ENCODE measurements around the gene HAUS2. TPM values are rescaled to one million over a fixed set of nuclear protein-coding genes. Genes with fewer than 3 reads are reported as not detected.
"Not testable (repeated sequence)": the region's sequence is repeated elsewhere in the genome, so short reads cannot be mapped to it uniquely, and the experiment has no call there.

Gene HAUS2
- total RNA-seq, 1 donor from 2014 or later: 24.4 TPM

DNA sequence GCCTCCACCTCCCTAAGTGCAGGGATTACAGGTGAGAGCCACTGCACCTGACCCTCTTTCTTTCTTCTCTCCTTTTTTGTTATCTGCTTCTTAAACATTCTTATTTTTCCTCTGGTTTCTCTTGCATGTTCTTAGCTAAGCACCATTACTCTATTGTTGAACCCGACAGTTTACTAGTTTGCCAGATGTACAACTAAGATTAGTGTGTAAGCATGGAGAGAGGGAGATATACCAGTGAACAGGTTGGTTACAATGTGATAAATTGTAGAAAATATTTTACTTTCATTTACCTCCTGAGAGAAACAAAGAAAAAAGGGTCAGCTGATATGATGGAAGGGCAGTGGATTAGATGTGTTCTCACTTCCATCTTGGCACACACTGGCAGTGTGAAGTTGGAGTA lies 4.9 kb downstream of the HAUS2 start:
- Mint-ChIP-seq H3K36me3 (ENCODE audit: low read depth, unreplicated experiment) (no peaks in the 10 kb centered on the region), H3K27me3 (ENCODE audit: low read depth, unreplicated experiment) (no peaks in the 10 kb centered on the region), H3K9me3 (ENCODE audit: unreplicated experiment) (no peaks in the 10 kb centered on the region), H3K4me3 (ENCODE audit: unreplicated experiment) (no peak overlapping the region), H3K27ac (ENCODE audit: unreplicated experiment) (no peak overlapping the region), H3K4me1 (ENCODE audit: low read depth, unreplicated experiment) (no peaks in the 10 kb centered on the region)
- Histone ChIP-seq H3K79me2 (ENCODE audit: insufficient read depth, low read length) (peaks cover 63% of the 10 kb centered on the region), H3K9me3 (ENCODE audit: insufficient read depth, low read depth, low read length) (no peaks in the 10 kb centered on the region), H3K4me2 (ENCODE audit: low read length) (no peak overlapping the region), H3K9ac (ENCODE audit: low read length) (no peak overlapping the region), H3K27me3 (ENCODE audit: insufficient read depth, low read length) (no peaks in the 10 kb centered on the region), H3K27ac (ENCODE audit: low read depth, low read length) (no peak overlapping the region), H3K36me3 (ENCODE audit: insufficient read depth, low read length) (no peaks in the 10 kb centered on the region), H2AFZ (ENCODE audit: low read depth, low read length) (no peak overlapping the region), H3K4me3 (ENCODE audit: insufficient read depth, low read depth, low read length) (no peak overlapping the region), H3K4me1 (ENCODE audit: insufficient read depth, low read length) (no peaks in the 10 kb centered on the region), H4K20me1 (ENCODE audit: insufficient read depth, low read length) (peaks cover 12% of the 10 kb centered on the region)
- TF ChIP-seq CTCF (IDR thresholded peaks at IDR 0.05; ENCODE audit: insufficient read depth, low read depth, low read length) (no peak), EZH2 (IDR thresholded peaks at IDR 0.05; ENCODE audit: insufficient read depth, low read length) (no peak)
- DNase-seq (ENCODE audit: low read depth) (no peak), FAIRE-seq (no peak)

DNA sequence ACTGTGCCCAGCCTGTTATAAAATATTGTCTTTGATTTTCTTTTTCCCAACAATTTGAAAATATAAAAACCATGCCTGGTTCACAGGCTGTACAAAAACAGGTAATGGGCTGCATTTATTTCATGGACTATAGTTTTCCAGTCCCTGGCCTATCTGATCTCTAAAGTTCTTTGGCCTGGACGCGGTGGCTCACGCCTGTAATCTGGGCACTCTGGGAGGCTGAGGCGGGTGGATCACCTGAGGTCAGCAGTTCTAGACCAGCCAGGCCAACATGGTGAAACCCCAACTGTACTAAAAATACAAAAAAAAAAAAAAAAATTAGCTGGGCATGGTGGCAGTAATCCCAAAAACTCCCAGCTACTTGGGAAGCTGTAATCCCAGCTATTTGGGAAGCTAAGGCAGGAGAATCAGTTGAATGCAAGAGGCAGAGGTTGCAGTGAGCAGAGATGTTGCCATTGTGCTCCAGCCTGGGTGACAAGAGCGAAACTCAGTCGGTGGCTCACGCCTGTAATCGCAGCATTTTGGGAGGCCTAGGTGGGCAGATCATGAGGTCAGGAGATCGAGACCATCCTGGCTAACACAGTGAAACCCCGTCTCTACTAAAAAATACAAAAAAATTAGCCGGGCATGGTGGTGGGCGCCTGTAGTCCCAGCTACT lies 8.0 kb downstream of the HAUS2 start:
- H4K20me1 ChIP-seq (ENCODE audit: insufficient read depth, low read length); H3K4me1 Mint-ChIP-seq (ENCODE audit: low read depth, unreplicated experiment); H3K27ac ChIP-seq (ENCODE audit: low read depth, low read length); DNase-seq (ENCODE audit: low read depth); FAIRE-seq; H3K27me3 Mint-ChIP-seq (ENCODE audit: low read depth, unreplicated experiment); H3K27ac Mint-ChIP-seq (ENCODE audit: unreplicated experiment); H3K27me3 ChIP-seq (ENCODE audit: insufficient read depth, low read length); H3K9me3 ChIP-seq (ENCODE audit: insufficient read depth, low read depth, low read length); H3K9ac ChIP-seq (ENCODE audit: low read length); H3K4me2 ChIP-seq (ENCODE audit: low read length); H3K36me3 Mint-ChIP-seq (ENCODE audit: low read depth, unreplicated experiment); H3K4me3 Mint-ChIP-seq (ENCODE audit: unreplicated experiment); H3K4me3 ChIP-seq (ENCODE audit: insufficient read depth, low read depth, low read length); H3K4me1 ChIP-seq (ENCODE audit: insufficient read depth, low read length); H3K36me3 ChIP-seq (ENCODE audit: insufficient read depth, low read length); H2AFZ ChIP-seq (ENCODE audit: low read depth, low read length); H3K9me3 Mint-ChIP-seq (ENCODE audit: unreplicated experiment): not testable (repeated sequence)
- H3K79me2 ChIP-seq (ENCODE audit: insufficient read depth, low read length): peaks cover 36% of the 10 kb centered on the region

DNA sequence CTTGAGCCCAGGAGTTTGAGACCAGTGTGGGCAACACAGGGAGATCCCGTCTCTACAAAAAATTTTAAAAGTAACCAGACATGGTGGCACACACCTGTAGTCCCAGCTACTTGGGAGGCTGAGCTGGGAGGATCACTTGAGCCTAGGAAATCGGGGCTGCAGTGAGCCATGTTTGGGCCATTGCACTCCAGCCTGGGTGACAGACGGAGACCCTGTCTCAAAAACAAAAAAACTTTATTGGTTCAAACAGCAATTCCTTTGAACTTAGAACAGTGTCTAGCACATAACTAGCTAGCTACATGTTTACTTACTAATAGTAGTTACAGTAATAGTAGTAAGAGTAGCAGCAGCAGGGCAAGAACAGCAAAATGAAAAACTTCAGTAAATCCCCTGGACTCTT lies 10.1 kb downstream of the HAUS2 start:
- no peaks in the 10 kb centered on the region for H3K4me1 Mint-ChIP-seq (ENCODE audit: low read depth, unreplicated experiment)
- Histone ChIP-seq H3K9ac (ENCODE audit: low read length) (no peak overlapping the region), H3K4me1 (ENCODE audit: insufficient read depth, low read length) (no peaks in the 10 kb centered on the region), H3K79me2 (ENCODE audit: insufficient read depth, low read length) (peaks cover 19% of the 10 kb centered on the region), H3K4me3 (ENCODE audit: insufficient read depth, low read depth, low read length) (no peak overlapping the region), H3K4me2 (ENCODE audit: low read length) (no peak overlapping the region), H3K27ac (ENCODE audit: low read depth, low read length) (no peak overlapping the region), H4K20me1 (ENCODE audit: insufficient read depth, low read length) (peaks cover 4% of the 10 kb centered on the region), H2AFZ (ENCODE audit: low read depth, low read length) (no peak overlapping the region), H3K9me3 (ENCODE audit: insufficient read depth, low read depth, low read length) (no peaks in the 10 kb centered on the region), H3K36me3 (ENCODE audit: insufficient read depth, low read length) (peaks cover 7% of the 10 kb centered on the region), H3K27me3 (ENCODE audit: insufficient read depth, low read length) (no peaks in the 10 kb centered on the region)
- H3K4me3 Mint-ChIP-seq (ENCODE audit: unreplicated experiment): no peak overlapping the region
- H3K36me3 Mint-ChIP-seq (ENCODE audit: low read depth, unreplicated experiment): peaks cover 2% of the 10 kb centered on the region
- DNase-seq (ENCODE audit: low read depth) (no peak), FAIRE-seq (no peak)
- TF ChIP-seq CTCF (IDR thresholded peaks at IDR 0.05; ENCODE audit: insufficient read depth, low read depth, low read length) (no peak), EZH2 (IDR thresholded peaks at IDR 0.05; ENCODE audit: insufficient read depth, low read length) (no peak)
- no peaks in the 10 kb centered on the region for H3K9me3 Mint-ChIP-seq (ENCODE audit: unreplicated experiment)
- no peak overlapping the region for H3K27ac Mint-ChIP-seq (ENCODE audit: unreplicated experiment)
- no peaks in the 10 kb centered on the region for H3K27me3 Mint-ChIP-seq (ENCODE audit: low read depth, unreplicated experiment)
